Panc1 (cell line): ENCODE data around the gene PLIN4.

ENCODE experiments used
- CTCF ChIP-seq: fragments of 450-650 bp; IDR thresholded peaks from 2 replicates; pipeline ENCODE4 v1.5.1; 2017; ENCODE audit warnings: mild to moderate bottlenecking
- POLR2AphosphoS5 ChIP-seq: IDR thresholded peaks from 2 replicates; pipeline ENCODE4 v1.6.1; 2012; ENCODE audit warnings: mild to moderate bottlenecking, low read depth, low read length, moderate library complexity

DNA sequence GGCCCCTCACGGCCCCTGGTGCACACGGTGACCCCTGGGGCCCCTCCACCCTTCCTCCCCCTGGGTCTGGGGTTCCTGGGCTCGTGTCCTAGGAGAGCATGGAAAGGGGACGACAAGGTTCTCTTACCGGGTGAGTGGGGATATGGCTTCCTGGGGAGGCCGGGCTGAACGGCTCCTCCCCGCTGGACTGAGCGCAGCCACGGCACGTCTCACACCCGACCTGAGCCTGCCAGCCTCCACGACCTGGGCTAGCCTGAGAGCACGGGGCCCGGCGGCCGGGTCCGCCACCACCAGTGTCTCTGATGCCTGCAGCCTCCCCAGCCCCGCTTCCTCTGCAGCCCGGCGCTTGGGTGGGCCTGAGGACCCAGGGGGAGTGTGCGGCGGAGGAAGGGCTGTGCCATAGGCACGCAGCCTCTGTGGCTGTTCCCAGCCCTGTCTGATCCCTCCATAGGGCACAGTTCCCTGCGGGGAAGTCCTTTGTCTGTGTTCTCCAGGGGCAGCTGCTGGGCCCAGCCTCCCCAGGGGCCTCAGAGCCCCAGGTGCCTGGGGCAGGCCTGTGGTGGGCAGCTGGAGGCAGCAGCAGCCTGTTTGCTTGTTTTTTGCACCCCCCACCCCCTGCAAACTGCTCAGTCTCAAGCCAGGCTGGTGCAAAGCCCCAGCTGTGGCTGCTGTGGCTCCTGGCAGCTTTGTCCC, 15.0 kb downstream of the PLIN4 start:
- no peak for TF ChIP-seq CTCF
- no peak for TF ChIP-seq POLR2AphosphoS5
